ENCODE results near the gene WFDC6. TPM values are rescaled to one million over a fixed set of nuclear protein-coding genes. Genes with fewer than 3 reads are reported as not detected.

The WFDC6 gene
- polyA plus RNA-seq, 2 of the 4 experiments (the other 2 are of a cell fraction): not detected

DNA sequence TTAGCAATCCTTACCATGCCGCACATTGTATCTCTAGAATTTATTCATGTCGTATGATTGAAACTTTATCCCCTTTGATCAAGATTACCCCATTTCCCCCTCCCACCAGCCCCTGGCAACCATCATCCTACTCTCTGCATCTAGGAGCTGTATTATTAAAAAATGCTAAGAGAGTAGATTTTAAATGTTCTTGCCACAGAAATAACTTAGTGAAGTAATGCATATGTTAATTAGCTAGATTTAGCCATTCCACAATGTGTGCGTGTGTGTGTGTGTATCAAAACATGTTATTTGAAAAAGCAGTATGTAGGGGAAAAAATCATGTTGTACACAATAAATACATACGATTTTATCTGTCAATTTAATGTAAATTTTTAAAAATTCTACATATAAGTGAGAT, 12.0 kb downstream of the WFDC6 start:
- Histone ChIP-seq H3K27ac (no peak overlapping the region), H3K4me3 (no peak overlapping the region), H3K4me1 (no peaks in the 10 kb centered on the region), H3K9me3 (no peaks in the 10 kb centered on the region), H3K4me2 (no peak overlapping the region)
- ChIA-PET CTCF (interaction anchor here (0.6 to 1.3 kb wide), 3 partner anchors 9 to 153 kb away, joined by 3 to 4 read pairs (median 3); no protein-coding TSS in a partner anchor), POLR2A (no interaction called here)
- no peak for ATAC-seq
- 58% methylated on average over 4 of the region's 4 CpGs for WGBS (ENCODE audit: missing lambda C conversion rate)
- no peak for FAIRE-seq
- no peak for DNase-seq (ENCODE audit: low read depth in 1 of 2, low spot score in 1 of 2)
- TF ChIP-seq RNF2 (IDR thresholded peaks at IDR 0.05; ENCODE audit: borderline replicate concordance, low read depth): no peak

DNA sequence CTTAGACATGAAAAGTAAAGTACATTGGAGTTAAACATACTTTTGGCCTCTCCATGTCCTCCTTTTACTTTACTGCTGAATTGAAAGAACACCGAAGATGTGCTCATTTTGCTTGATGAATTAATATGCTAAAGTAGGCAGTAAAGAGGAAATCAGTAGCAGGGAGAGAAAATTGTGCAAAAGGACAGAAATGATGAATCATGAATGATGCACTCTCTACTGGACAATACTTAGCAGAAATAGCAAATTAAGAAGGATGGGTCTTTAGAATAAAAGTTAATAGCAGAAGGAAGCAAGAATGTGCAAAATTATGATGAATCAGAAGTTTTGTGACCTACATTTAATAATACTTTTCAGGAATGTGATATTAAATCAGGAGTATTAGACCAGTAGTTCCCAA, 15.5 kb downstream of the WFDC6 start:
- no peak for FAIRE-seq
- ATAC-seq: no peak
- POLR2A ChIA-PET: no interaction called here

DNA sequence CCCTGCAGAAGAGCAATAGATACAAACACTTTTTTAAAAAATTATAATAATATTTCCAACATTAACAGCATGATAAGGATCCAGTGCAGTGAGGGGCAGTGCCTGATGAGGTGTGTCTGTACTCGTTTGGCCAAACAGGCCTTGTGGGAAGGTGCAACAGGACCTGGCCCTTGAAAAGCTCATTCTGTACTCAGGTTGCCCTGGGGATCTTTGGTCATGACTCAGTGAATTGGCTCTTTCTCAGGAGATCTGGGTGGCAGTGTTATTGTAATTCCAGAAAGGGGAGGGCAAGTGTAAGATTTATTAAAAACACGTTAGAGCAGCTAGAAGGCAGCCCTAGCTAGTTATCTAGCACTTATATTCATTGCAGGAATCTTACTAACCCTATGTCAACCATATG, 21.0 kb downstream of the WFDC6 start:
- no peak for FAIRE-seq
- CTCF ChIA-PET: interaction anchor here (1.0 to 2.1 kb wide), 2 partner anchors 9 to 253 kb away, joined by 3 to 7 read pairs; no protein-coding TSS in a partner anchor
- H3K27ac ChIP-seq: no peak overlapping the region
- H3K4me2 ChIP-seq: no peak overlapping the region
- WGBS (ENCODE audit: missing lambda C conversion rate): 3% methylated on average over 2 of the region's 2 CpGs
- POLR2A ChIA-PET: no interaction called here
- H3K4me1 ChIP-seq: no peaks in the 10 kb centered on the region
- no peak for DNase-seq (ENCODE audit: low read depth in 1 of 2, low spot score in 1 of 2)
- H3K4me3 ChIP-seq: no peak overlapping the region
- H3K9me3 ChIP-seq: no peaks in the 10 kb centered on the region
- ATAC-seq: no peak
- TF ChIP-seq, protein P1, sequence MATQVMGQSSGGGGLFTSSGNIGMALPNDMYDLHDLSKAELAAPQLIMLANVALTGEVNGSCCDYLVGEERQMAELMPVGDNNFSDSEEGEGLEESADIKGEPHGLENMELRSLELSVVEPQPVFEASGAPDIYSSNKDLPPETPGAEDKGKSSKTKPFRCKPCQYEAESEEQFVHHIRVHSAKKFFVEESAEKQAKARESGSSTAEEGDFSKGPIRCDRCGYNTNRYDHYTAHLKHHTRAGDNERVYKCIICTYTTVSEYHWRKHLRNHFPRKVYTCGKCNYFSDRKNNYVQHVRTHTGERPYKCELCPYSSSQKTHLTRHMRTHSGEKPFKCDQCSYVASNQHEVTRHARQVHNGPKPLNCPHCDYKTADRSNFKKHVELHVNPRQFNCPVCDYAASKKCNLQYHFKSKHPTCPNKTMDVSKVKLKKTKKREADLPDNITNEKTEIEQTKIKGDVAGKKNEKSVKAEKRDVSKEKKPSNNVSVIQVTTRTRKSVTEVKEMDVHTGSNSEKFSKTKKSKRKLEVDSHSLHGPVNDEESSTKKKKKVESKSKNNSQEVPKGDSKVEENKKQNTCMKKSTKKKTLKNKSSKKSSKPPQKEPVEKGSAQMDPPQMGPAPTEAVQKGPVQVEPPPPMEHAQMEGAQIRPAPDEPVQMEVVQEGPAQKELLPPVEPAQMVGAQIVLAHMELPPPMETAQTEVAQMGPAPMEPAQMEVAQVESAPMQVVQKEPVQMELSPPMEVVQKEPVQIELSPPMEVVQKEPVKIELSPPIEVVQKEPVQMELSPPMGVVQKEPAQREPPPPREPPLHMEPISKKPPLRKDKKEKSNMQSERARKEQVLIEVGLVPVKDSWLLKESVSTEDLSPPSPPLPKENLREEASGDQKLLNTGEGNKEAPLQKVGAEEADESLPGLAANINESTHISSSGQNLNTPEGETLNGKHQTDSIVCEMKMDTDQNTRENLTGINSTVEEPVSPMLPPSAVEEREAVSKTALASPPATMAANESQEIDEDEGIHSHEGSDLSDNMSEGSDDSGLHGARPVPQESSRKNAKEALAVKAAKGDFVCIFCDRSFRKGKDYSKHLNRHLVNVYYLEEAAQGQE (IDR thresholded peaks at IDR 0.05): no peak
- TF ChIP-seq HOXB13 (CRISPR knock-in tag; IDR thresholded peaks at IDR 0.05; ENCODE audit: low read depth): no peak
- TF ChIP-seq ZNF302 (CRISPR knock-in tag; IDR thresholded peaks at IDR 0.05): no peak
- TF ChIP-seq, protein P2, sequence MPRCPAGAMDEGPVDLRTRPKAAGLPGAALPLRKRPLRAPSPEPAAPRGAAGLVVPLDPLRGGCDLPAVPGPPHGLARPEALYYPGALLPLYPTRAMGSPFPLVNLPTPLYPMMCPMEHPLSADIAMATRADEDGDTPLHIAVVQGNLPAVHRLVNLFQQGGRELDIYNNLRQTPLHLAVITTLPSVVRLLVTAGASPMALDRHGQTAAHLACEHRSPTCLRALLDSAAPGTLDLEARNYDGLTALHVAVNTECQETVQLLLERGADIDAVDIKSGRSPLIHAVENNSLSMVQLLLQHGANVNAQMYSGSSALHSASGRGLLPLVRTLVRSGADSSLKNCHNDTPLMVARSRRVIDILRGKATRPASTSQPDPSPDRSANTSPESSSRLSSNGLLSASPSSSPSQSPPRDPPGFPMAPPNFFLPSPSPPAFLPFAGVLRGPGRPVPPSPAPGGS (IDR thresholded peaks at IDR 0.05): no peak
- TF ChIP-seq CBX8 (IDR thresholded peaks at IDR 0.05): no peak
- no peak for TF ChIP-seq POLR2A (IDR thresholded peaks at IDR 0.05; ENCODE audit: low read length)
- TF ChIP-seq HOXB5 (CRISPR knock-in tag; IDR thresholded peaks at IDR 0.05): no peak
- no peak for TF ChIP-seq FOXS1 (CRISPR knock-in tag; IDR thresholded peaks at IDR 0.05)
- no peak for TF ChIP-seq ZC3H11A (IDR thresholded peaks at IDR 0.05)
- TF ChIP-seq, protein P3, sequence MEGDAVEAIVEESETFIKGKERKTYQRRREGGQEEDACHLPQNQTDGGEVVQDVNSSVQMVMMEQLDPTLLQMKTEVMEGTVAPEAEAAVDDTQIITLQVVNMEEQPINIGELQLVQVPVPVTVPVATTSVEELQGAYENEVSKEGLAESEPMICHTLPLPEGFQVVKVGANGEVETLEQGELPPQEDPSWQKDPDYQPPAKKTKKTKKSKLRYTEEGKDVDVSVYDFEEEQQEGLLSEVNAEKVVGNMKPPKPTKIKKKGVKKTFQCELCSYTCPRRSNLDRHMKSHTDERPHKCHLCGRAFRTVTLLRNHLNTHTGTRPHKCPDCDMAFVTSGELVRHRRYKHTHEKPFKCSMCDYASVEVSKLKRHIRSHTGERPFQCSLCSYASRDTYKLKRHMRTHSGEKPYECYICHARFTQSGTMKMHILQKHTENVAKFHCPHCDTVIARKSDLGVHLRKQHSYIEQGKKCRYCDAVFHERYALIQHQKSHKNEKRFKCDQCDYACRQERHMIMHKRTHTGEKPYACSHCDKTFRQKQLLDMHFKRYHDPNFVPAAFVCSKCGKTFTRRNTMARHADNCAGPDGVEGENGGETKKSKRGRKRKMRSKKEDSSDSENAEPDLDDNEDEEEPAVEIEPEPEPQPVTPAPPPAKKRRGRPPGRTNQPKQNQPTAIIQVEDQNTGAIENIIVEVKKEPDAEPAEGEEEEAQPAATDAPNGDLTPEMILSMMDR (IDR thresholded peaks at IDR 0.05): no peak

More for the DNA sequence above, 15.5 kb downstream of the WFDC6 start:
- no peak for DNase-seq (ENCODE audit: low read depth in 1 of 2, low spot score in 1 of 2)
- WGBS (ENCODE audit: missing lambda C conversion rate): 0% methylated on average over 1 of the region's 1 CpG
- no peak overlapping the region for H3K4me2 ChIP-seq
- H3K4me1 ChIP-seq: no peaks in the 10 kb centered on the region
- no peak for TF ChIP-seq MAFK (IDR thresholded peaks at IDR 0.05; ENCODE audit: partially characterized antibody)
- TF ChIP-seq SMC3 (IDR thresholded peaks at IDR 0.05): no peak
- TF ChIP-seq MYC (IDR thresholded peaks at IDR 0.05; ENCODE audit: borderline replicate concordance, low read length): no peak
- no peak for TF ChIP-seq NFE2L2 (conservative IDR thresholded peaks at IDR 0.05; ENCODE audit: low read length)
- TF ChIP-seq KDM1A (IDR thresholded peaks at IDR 0.05; ENCODE audit: low read depth): no peak
- TF ChIP-seq PHF8 (IDR thresholded peaks at IDR 0.05; ENCODE audit: borderline replicate concordance, low read depth): no peak
- TF ChIP-seq TFCP2L1 (CRISPR knock-in tag; IDR thresholded peaks at IDR 0.05): no peak
- TF ChIP-seq, protein P4, sequence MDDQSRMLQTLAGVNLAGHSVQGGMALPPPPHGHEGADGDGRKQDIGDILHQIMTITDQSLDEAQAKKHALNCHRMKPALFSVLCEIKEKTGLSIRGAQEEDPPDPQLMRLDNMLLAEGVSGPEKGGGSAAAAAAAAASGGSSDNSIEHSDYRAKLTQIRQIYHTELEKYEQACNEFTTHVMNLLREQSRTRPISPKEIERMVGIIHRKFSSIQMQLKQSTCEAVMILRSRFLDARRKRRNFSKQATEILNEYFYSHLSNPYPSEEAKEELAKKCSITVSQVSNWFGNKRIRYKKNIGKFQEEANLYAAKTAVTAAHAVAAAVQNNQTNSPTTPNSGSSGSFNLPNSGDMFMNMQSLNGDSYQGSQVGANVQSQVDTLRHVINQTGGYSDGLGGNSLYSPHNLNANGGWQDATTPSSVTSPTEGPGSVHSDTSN (IDR thresholded peaks at IDR 0.05): no peak
- TF ChIP-seq POLR2A (IDR thresholded peaks at IDR 0.05; ENCODE audit: low read length): no peak
- TF ChIP-seq, protein P3 (IDR thresholded peaks at IDR 0.05): no peak
- no peak for TF ChIP-seq TP53 (CRISPR knock-in tag; IDR thresholded peaks at IDR 0.05)
- TF ChIP-seq RFX5 (IDR thresholded peaks at IDR 0.05): no peak
- TF ChIP-seq ESRRA (IDR thresholded peaks at IDR 0.05; ENCODE audit: borderline replicate concordance, low read length): no peak
- TF ChIP-seq, protein P5, sequence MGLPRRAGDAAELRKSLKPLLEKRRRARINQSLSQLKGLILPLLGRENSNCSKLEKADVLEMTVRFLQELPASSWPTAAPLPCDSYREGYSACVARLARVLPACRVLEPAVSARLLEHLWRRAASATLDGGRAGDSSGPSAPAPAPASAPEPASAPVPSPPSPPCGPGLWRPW (IDR thresholded peaks at IDR 0.05): no peak
- no peak for TF ChIP-seq EP300 (IDR thresholded peaks at IDR 0.05)
- TF ChIP-seq CHD4 (IDR thresholded peaks at IDR 0.05; ENCODE audit: borderline replicate concordance): no peak
- TF ChIP-seq, protein P2 (IDR thresholded peaks at IDR 0.05): no peak
- TF ChIP-seq EHF (CRISPR knock-in tag; IDR thresholded peaks at IDR 0.05): no peak
- TF ChIP-seq NR3C1 (IDR thresholded peaks at IDR 0.05): no peak
- H3K27ac ChIP-seq: no peak overlapping the region
- CTCF ChIA-PET: interaction anchor here (1.2 to 1.9 kb wide), 2 partner anchors 10 to 15 kb away, joined by 3 to 4 read pairs; partner anchors contain the start of gene WFDC6
- no peak overlapping the region for H3K4me3 ChIP-seq
- H3K9me3 ChIP-seq: no peaks in the 10 kb centered on the region

Data from A549 (cell line).